ENCODE measurements around the gene MCOLN1. TPM values are rescaled to one million over a fixed set of nuclear protein-coding genes. Genes with fewer than 3 reads are reported as not detected.

Gene MCOLN1
- total and polyA plus RNA-seq, 2 donors from 2014 or later, result 24.0 to 25.7 TPM

DNA sequence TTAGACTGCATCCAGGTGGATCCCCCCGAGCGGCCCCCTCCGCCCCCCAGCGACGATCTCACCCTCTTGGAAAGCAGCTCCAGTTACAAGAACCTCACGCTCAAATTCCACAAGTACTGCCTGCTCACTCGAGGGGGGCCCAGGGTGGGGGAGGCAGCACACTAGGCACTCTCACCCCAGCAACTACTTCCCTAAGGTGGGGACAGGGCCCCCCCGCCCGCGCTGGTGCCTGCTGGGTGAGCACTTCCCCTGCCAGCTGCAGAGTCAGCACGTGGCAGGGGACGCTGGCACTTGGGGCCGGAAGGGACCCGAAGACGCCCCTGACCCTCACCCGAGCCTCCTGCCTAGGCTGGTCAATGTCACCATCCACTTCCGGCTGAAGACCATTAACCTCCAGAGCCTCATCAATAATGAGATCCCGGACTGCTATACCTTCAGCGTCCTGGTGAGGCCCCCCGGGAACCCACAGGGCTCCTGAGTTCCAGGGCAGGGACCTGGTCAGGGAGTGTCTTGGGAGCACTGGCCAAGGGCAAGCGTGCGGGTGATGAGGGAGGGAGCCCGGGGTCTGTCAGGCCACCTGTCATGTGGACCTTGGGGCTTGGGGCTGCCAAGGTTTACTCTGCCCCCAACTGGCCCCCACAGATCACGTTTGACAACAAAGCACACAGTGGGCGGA, 5.2 kb downstream of the MCOLN1 start:
- no peaks in the 10 kb centered on the region for H3K27me3 ChIP-seq (ENCODE audit: control insufficient read depth, insufficient read depth, low read length)
- H3K9me3 ChIP-seq (ENCODE audit: control insufficient read depth in 2 of 3, insufficient read depth in 1 of 3, low read length in 3 of 3), result no peaks in the 10 kb centered on the region
- TF ChIP-seq, protein P1, sequence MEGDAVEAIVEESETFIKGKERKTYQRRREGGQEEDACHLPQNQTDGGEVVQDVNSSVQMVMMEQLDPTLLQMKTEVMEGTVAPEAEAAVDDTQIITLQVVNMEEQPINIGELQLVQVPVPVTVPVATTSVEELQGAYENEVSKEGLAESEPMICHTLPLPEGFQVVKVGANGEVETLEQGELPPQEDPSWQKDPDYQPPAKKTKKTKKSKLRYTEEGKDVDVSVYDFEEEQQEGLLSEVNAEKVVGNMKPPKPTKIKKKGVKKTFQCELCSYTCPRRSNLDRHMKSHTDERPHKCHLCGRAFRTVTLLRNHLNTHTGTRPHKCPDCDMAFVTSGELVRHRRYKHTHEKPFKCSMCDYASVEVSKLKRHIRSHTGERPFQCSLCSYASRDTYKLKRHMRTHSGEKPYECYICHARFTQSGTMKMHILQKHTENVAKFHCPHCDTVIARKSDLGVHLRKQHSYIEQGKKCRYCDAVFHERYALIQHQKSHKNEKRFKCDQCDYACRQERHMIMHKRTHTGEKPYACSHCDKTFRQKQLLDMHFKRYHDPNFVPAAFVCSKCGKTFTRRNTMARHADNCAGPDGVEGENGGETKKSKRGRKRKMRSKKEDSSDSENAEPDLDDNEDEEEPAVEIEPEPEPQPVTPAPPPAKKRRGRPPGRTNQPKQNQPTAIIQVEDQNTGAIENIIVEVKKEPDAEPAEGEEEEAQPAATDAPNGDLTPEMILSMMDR (IDR thresholded peaks at IDR 0.05; ENCODE audit: borderline replicate concordance, extremely low read depth, insufficient read depth), result no peak
- peaks cover 0 to 8% (median 2%) of the 10 kb centered on the region in 3 donors for H3K36me3 ChIP-seq (ENCODE audit: control insufficient read depth in 2 of 3, insufficient read depth in 3 of 3, low read length in 3 of 3)
- H3K9ac ChIP-seq (ENCODE audit: low read length in 3 of 3), result no peak overlapping the region
- no peak for FAIRE-seq
- peak in 1 of 5 donors; percentile 80 for DNase-seq
- H3K27ac ChIP-seq (ENCODE audit: low read depth in 2 of 2, low read length in 2 of 2), result no peak overlapping the region
- intact Hi-C loops (cut with DNase I), result no loop called here
- no peak overlapping the region for H3K4me3 ChIP-seq (ENCODE audit: low read length in 3 of 3)
- peaks cover 0 to 8% (median 3%) of the 10 kb centered on the region in 3 donors for H3K4me1 ChIP-seq (ENCODE audit: control insufficient read depth in 2 of 3, insufficient read depth in 2 of 3, low read depth in 1 of 3, low read length in 3 of 3)

DNA sequence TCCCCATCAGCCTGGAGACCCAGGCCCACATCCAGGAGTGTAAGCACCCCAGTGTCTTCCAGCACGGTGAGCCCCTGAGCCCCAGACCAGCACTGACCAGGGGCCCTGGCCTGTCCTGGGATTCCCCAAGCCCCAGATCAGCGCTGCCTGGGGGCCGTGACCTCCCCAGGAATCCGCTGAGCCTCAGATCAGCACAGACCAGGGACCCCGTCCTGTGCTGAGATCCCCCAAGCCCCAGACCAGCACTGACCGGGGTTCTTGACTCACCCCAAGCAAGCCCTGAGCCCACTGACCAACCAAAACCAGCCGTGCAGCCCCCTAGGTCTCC, 5.7 kb downstream of the MCOLN1 start:
- peak in 1 of 5 donors; percentile 69 for DNase-seq
- H3K4me1 ChIP-seq (ENCODE audit: control insufficient read depth in 2 of 3, insufficient read depth in 2 of 3, low read depth in 1 of 3, low read length in 3 of 3), result peaks cover 0 to 4% (median 3%) of the 10 kb centered on the region in 3 donors
- FAIRE-seq, result no peak

DNA sequence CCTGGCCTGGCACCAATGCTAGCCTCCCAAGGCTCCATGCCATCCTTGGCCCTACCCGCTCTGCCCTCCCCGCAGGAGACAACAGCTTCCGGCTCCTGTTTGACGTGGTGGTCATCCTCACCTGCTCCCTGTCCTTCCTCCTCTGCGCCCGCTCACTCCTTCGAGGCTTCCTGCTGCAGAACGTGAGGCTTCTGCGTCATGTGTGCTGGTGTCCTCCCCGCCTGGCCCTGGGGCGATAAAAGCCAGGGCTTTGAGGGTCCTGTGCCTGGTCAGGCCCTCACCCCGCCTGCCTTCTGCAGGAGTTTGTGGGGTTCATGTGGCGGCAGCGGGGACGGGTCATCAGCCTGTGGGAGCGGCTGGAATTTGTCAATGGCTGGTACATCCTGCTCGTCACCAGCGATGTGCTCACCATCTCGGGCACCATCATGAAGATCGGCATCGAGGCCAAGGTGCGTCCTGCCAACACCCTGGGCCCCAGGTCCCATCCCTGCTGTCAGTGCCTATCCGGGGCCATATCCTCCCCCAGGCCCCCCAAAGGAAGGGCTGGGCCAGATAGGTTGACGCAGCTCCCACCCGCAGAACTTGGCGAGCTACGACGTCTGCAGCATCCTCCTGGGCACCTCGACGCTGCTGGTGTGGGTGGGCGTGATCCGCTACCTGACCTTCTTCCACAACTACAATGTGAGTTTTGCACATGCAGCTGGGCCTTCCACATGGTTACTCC, 6.3 kb downstream of the MCOLN1 start:
- Histone ChIP-seq H3K4me3 (ENCODE audit: low read length in 3 of 3) (no peak overlapping the region), H3K27me3 (ENCODE audit: control insufficient read depth, insufficient read depth, low read length) (no peaks in the 10 kb centered on the region), H3K9me3 (ENCODE audit: control insufficient read depth in 2 of 3, insufficient read depth in 1 of 3, low read length in 3 of 3) (no peaks in the 10 kb centered on the region), H3K9ac (ENCODE audit: low read length in 3 of 3) (no peak overlapping the region), H3K27ac (ENCODE audit: low read depth in 2 of 2, low read length in 2 of 2) (no peak overlapping the region), H3K36me3 (ENCODE audit: control insufficient read depth in 2 of 3, insufficient read depth in 3 of 3, low read length in 3 of 3) (peaks cover 0 to 8% (median 2%) of the 10 kb centered on the region in 3 donors), H3K4me1 (ENCODE audit: control insufficient read depth in 2 of 3, insufficient read depth in 2 of 3, low read depth in 1 of 3, low read length in 3 of 3) (peaks cover 0 to 2% (median 0%) of the 10 kb centered on the region in 3 donors)
- DNase-seq, result peak in 1 of 5 donors; percentile 51
- intact Hi-C loops (cut with DNase I), result no loop called here
- TF ChIP-seq, protein P1 (IDR thresholded peaks at IDR 0.05; ENCODE audit: borderline replicate concordance, extremely low read depth, insufficient read depth), result no peak
- FAIRE-seq, result no peak

More for the DNA sequence above, 5.7 kb downstream of the MCOLN1 start:
- H3K27me3 ChIP-seq (ENCODE audit: control insufficient read depth, insufficient read depth, low read length), result no peaks in the 10 kb centered on the region
- H3K9me3 ChIP-seq (ENCODE audit: control insufficient read depth in 2 of 3, insufficient read depth in 1 of 3, low read length in 3 of 3), result no peaks in the 10 kb centered on the region
- intact Hi-C loops (cut with DNase I), result no loop called here
- no peak overlapping the region for H3K4me3 ChIP-seq (ENCODE audit: low read length in 3 of 3)
- H3K27ac ChIP-seq (ENCODE audit: low read depth in 2 of 2, low read length in 2 of 2), result no peak overlapping the region
- no peak overlapping the region for H3K9ac ChIP-seq (ENCODE audit: low read length in 3 of 3)
- TF ChIP-seq, protein P1 (IDR thresholded peaks at IDR 0.05; ENCODE audit: borderline replicate concordance, extremely low read depth, insufficient read depth), result no peak
- H3K36me3 ChIP-seq (ENCODE audit: control insufficient read depth in 2 of 3, insufficient read depth in 3 of 3, low read length in 3 of 3), result peaks cover 0 to 8% (median 2%) of the 10 kb centered on the region in 3 donors
